Keratinocyte (primary cell): ENCODE results near the gene GLRX3. TPM values are rescaled to one million over a fixed set of nuclear protein-coding genes. Genes with fewer than 3 reads are reported as not detected.
"Not testable (repeated sequence)": the region's sequence is repeated elsewhere in the genome, so short reads cannot be mapped to it uniquely, and the experiment has no call there.

Source experiments
- DNase-seq: peaks from one replicate; pipeline ENCODE4 v3.0.0-alpha.2; 2011; ENCODE audit warnings: low read depth, missing footprints, low spot score
- FAIRE-seq: peaks from 2 replicates; lab custom pipeline; 2011; peaks lifted over from hg19 to GRCh38; lab: Jason Lieb, UNC
- H2AFZ ChIP-seq: 2 replicates; pipeline ENCODE4 v1.6.0; 2012; ENCODE audit warnings: low read length, control low read depth, inconsistent platforms; ENCODE audit not compliant: control insufficient read depth
- H3K27ac ChIP-seq: 2 replicates; pipeline ENCODE4 v1.5.1; 2011; ENCODE audit warnings: low read length; ENCODE audit not compliant: control insufficient read depth, insufficient read depth
- H3K27me3 ChIP-seq: 3 replicates; pipeline ENCODE4 v1.6.0; 2011; ENCODE audit warnings: low read length; ENCODE audit not compliant: control insufficient read depth, insufficient read depth; ENCODE audit errors: extremely low read depth
- H3K36me3 ChIP-seq, 2 experiments: 2 replicates in 1 of 2; 3 replicates in 1 of 2; pipeline ENCODE4 v1.5.1; 2011; ENCODE audit warnings: low read length in 2 of 2, mild to moderate bottlenecking in 1 of 2; ENCODE audit not compliant: control insufficient read depth in 2 of 2, insufficient read depth in 2 of 2; ENCODE audit errors: extremely low read depth in 1 of 2
- H3K4me1 ChIP-seq: 3 replicates; pipeline ENCODE4 v1.5.1; 2011; ENCODE audit warnings: low read length; ENCODE audit not compliant: control insufficient read depth, insufficient read depth; ENCODE audit errors: extremely low read depth
- H3K4me2 ChIP-seq: 3 replicates; pipeline ENCODE4 v1.6.0; 2011; ENCODE audit warnings: low read depth, low read length; ENCODE audit not compliant: control insufficient read depth, insufficient read depth; ENCODE audit errors: extremely low read depth
- H3K4me3 ChIP-seq, 3 experiments: fragments of 200-600 bp in 1 of 3; sonication (generic) in 1 of 3; 2 replicates in 2 of 3; 3 replicates in 1 of 3; pipeline ENCODE4 v1.5.1; 2011 to 2016; ENCODE audit warnings: low read length in 3 of 3, mild to moderate bottlenecking in 3 of 3, control low read depth in 2 of 3, inconsistent platforms in 1 of 3, low read depth in 1 of 3, mixed read lengths in 1 of 3, mixed run types in 1 of 3, moderate library complexity in 1 of 3; ENCODE audit not compliant: control insufficient read depth in 2 of 3, insufficient read depth in 2 of 3; ENCODE audit errors: extremely low read depth in 1 of 3
- H3K79me2 ChIP-seq: 2 replicates; pipeline ENCODE4 v1.6.0; 2012; ENCODE audit warnings: low read length; ENCODE audit not compliant: control insufficient read depth, insufficient read depth
- H3K9ac ChIP-seq: 3 replicates; pipeline ENCODE4 v1.6.0; 2011; ENCODE audit warnings: low read length; ENCODE audit not compliant: control insufficient read depth, insufficient read depth; ENCODE audit errors: extremely low read depth
- H3K9me1 ChIP-seq: 3 replicates; pipeline ENCODE4 v1.6.0; 2011; ENCODE audit warnings: low read length; ENCODE audit not compliant: control insufficient read depth, insufficient read depth; ENCODE audit errors: extremely low read depth
- H3K9me3 ChIP-seq: 2 replicates; pipeline ENCODE4 v1.5.1; 2012; ENCODE audit warnings: low read depth, low read length; ENCODE audit not compliant: control insufficient read depth
- H4K20me1 ChIP-seq: 3 replicates; pipeline ENCODE4 v1.6.0; 2011; ENCODE audit warnings: low read length; ENCODE audit not compliant: control insufficient read depth, insufficient read depth; ENCODE audit errors: extremely low read depth
- EZH2 ChIP-seq: IDR thresholded peaks from one replicate; pipeline ENCODE4 v1.6.1; 2012; ENCODE audit warnings: inconsistent platforms, mild to moderate bottlenecking, low read length, moderate library complexity
- dilution Hi-C: fragments of 300-500 bp; cut with MboI; formaldehyde crosslinking; loops from one replicate; pipeline ENCODE4 v1.7.0; 2020; ENCODE audit warnings: low sequenced_read_pairs; ENCODE audit not compliant: extremely low pct_ligation_motif_present
- polyA minus RNA-seq, 3 experiments: library from RNA; depleted of rRNA, polyadenylated mRNA; stranded (reverse); fragments of >200 nt; gene quantifications; 1 replicate in 1 of 3; 2 replicates in 1 of 3; 3 replicates in 1 of 3; pipeline ENCODE4 v1.2.3, GENCODE V29; 2011
- polyA plus RNA-seq, 5 experiments: library from polyadenylated mRNA; depleted of rRNA in 3 of 5; stranded (reverse) in 3 of 5; stranded (forward) in 1 of 5; unstranded in 1 of 5; fragments of >200 nt; gene quantifications; 1 replicate in 1 of 5; 2 replicates in 3 of 5; 3 replicates in 1 of 5; pipeline versions ENCODE4 v1.2.1 to v1.2.3, GENCODE V29; 2011 to 2012; ENCODE audit warnings: missing spikeins in 2 of 5, low read depth in 1 of 5, low replicate concordance in 1 of 5
- TF ChIP-seq, protein P1 (sequence below), 3 experiments: IDR thresholded peaks in 1 of 3; conservative IDR thresholded peaks in 1 of 3; optimal IDR thresholded peaks in 1 of 3; 2 replicates in 2 of 3; 3 replicates in 1 of 3; pipeline versions ENCODE3 to v1.5.1; 2011; ENCODE audit warnings: low read length in 3 of 3, mild to moderate bottlenecking in 3 of 3, moderate library complexity in 2 of 3, control low read depth in 1 of 3, inconsistent platforms in 1 of 3; ENCODE audit not compliant: insufficient read depth in 2 of 3; ENCODE audit errors: extremely low read depth in 1 of 3

Gene GLRX3
- 133 to 215 TPM (median 142 TPM) in 3 replicates for polyA plus RNA-seq
- polyA plus RNA-seq (2011; ENCODE audit: low read depth) = 193 TPM
- polyA plus RNA-seq (2011; cell fraction: cytosol; rRNA removed) = 122 and 206 TPM in 2 replicates
- polyA plus RNA-seq (2011; cell fraction: nucleus; rRNA removed) = 89.4 and 111 TPM in 2 replicates
- 137 and 154 TPM in 2 replicates for polyA plus RNA-seq (2012; ENCODE audit: low replicate concordance)
- polyA minus RNA-seq = 18.8 to 50.7 TPM (median 33.0 TPM) in 3 replicates
- 60.4 TPM for polyA minus RNA-seq (2011; cell fraction: cytosol; rRNA and poly(A)+ RNA removed)
- 26.6 and 34.0 TPM in 2 replicates for polyA minus RNA-seq (2011; cell fraction: nucleus; rRNA and poly(A)+ RNA removed)

- Histone ChIP-seq H3K4me3 (peak within 1 kb of the TSS; percentile 77 to 87 (median 86)), H3K4me1 (peaks cover 30% of the 10 kb centered on the region)
These were observed at the start of gene GLRX3 for GRCh38 chr10:130136226-130137089. Gene GLRX3 (plus strand): TSS chr10:130136391. CDS start chr10:130136421, 30 bp downstream.

GRCh38 chr10:130090565-130090964 is 45.6 kb upstream of the GLRX3 start:
- H2AFZ ChIP-seq, H3K9me3 ChIP-seq, H3K4me1 ChIP-seq, H3K9me1 ChIP-seq, H3K4me2 ChIP-seq, DNase-seq, H4K20me1 ChIP-seq, H3K9ac ChIP-seq, H3K27me3 ChIP-seq, dilution Hi-C loops, H3K36me3 ChIP-seq, H3K4me3 ChIP-seq, H3K27ac ChIP-seq, FAIRE-seq, H3K79me2 ChIP-seq: not testable (repeated sequence)

More at GRCh38 chr10:130136226-130137089, at the start of gene GLRX3:
- TF ChIP-seq, protein P1, sequence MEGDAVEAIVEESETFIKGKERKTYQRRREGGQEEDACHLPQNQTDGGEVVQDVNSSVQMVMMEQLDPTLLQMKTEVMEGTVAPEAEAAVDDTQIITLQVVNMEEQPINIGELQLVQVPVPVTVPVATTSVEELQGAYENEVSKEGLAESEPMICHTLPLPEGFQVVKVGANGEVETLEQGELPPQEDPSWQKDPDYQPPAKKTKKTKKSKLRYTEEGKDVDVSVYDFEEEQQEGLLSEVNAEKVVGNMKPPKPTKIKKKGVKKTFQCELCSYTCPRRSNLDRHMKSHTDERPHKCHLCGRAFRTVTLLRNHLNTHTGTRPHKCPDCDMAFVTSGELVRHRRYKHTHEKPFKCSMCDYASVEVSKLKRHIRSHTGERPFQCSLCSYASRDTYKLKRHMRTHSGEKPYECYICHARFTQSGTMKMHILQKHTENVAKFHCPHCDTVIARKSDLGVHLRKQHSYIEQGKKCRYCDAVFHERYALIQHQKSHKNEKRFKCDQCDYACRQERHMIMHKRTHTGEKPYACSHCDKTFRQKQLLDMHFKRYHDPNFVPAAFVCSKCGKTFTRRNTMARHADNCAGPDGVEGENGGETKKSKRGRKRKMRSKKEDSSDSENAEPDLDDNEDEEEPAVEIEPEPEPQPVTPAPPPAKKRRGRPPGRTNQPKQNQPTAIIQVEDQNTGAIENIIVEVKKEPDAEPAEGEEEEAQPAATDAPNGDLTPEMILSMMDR (optimal IDR thresholded peaks at IDR 0.05 in 1 of 3, IDR thresholded peaks at IDR 0.05 in 1 of 3, conservative IDR thresholded peaks at IDR 0.05 in 1 of 3; ENCODE audit: extremely low read depth in 1 of 3, insufficient read depth in 2 of 3, low read length in 3 of 3) = no peak
- no peak for TF ChIP-seq EZH2
- DNase-seq (no peak), FAIRE-seq (peak; percentile 52)
- Histone ChIP-seq H2AFZ (peak within 1 kb of the TSS; percentile 74), H3K9me1 (peaks cover 2% of the 10 kb centered on the region), H3K9me3 (no peaks in the 10 kb centered on the region), H3K4me2 (peak within 1 kb of the TSS; percentile 98), H4K20me1 (peaks cover 18% of the 10 kb centered on the region), H3K9ac (peak within 1 kb of the TSS; percentile 82), H3K27me3 (no peaks in the 10 kb centered on the region), H3K27ac (peak within 1 kb of the TSS; percentile 88), H3K79me2 (peaks cover 50% of the 10 kb centered on the region), H3K36me3 (peaks cover 0 to 3% of the 10 kb centered on the region in 2 experiments)
- dilution Hi-C loops = no loop called here
